ENCODE measurements around the gene LRRC31. TPM values are rescaled to one million over a fixed set of nuclear protein-coding genes. Genes with fewer than 3 reads are reported as not detected.

Gene LRRC31
- total RNA-seq, 1 donor from 2014 or later = not detected

GRCh38 chr3:169812332-169813235 is 57.2 kb downstream of the LRRC31 start, which contains the start of the genes LRRC34 and LRRIQ4:
TSS of gene LRRC34 (minus strand) at chr3:169812904. CDS start at chr3:169812548, 356 bp downstream.
TSS of gene LRRIQ4 (plus strand) at chr3:169812870. CDS start at chr3:169821922, 9,052 bp downstream.
- Mint-ChIP-seq H3K9me3 (ENCODE audit: unreplicated experiment) (peaks cover 9% of the 10 kb centered on the region), H3K27me3 (ENCODE audit: unreplicated experiment) (peaks cover 6% of the 10 kb centered on the region), H3K4me3 (ENCODE audit: unreplicated experiment) (peak within 1 kb of the TSS; percentile 88), H3K4me1 (ENCODE audit: low read depth, unreplicated experiment) (peaks cover 13% of the 10 kb centered on the region), H3K27ac (ENCODE audit: unreplicated experiment) (peak within 1 kb of the TSS; percentile 89), H3K36me3 (ENCODE audit: unreplicated experiment) (peaks cover 5% of the 10 kb centered on the region)
- no peak for TF ChIP-seq CTCF (IDR thresholded peaks at IDR 0.05; ENCODE audit: partially characterized antibody, unreplicated experiment)
- peak; percentile 90 for DNase-seq

GRCh38 chr3:169811631-169812331 is 58.0 kb downstream of the LRRC31 start:
- peak overlapping the region; percentile 88 for H3K4me3 Mint-ChIP-seq (ENCODE audit: unreplicated experiment)
- peaks cover 5% of the 10 kb centered on the region for H3K36me3 Mint-ChIP-seq (ENCODE audit: unreplicated experiment)
- no peak for DNase-seq
- peaks cover 13% of the 10 kb centered on the region for H3K4me1 Mint-ChIP-seq (ENCODE audit: low read depth, unreplicated experiment)
- peaks cover 9% of the 10 kb centered on the region for H3K9me3 Mint-ChIP-seq (ENCODE audit: unreplicated experiment)
- peak overlapping the region; percentile 89 for H3K27ac Mint-ChIP-seq (ENCODE audit: unreplicated experiment)
- TF ChIP-seq CTCF (IDR thresholded peaks at IDR 0.05; ENCODE audit: partially characterized antibody, unreplicated experiment) = no peak
- peaks cover 6% of the 10 kb centered on the region for H3K27me3 Mint-ChIP-seq (ENCODE audit: unreplicated experiment)

- H3K9me3 Mint-ChIP-seq (ENCODE audit: unreplicated experiment) = peaks cover 9% of the 10 kb centered on the region
- H3K36me3 Mint-ChIP-seq (ENCODE audit: unreplicated experiment) = no peaks in the 10 kb centered on the region
- no peak overlapping the region for H3K4me3 Mint-ChIP-seq (ENCODE audit: unreplicated experiment)
- H3K27me3 Mint-ChIP-seq (ENCODE audit: unreplicated experiment) = peaks cover 6% of the 10 kb centered on the region
- no peak for TF ChIP-seq CTCF (IDR thresholded peaks at IDR 0.05; ENCODE audit: partially characterized antibody, unreplicated experiment)
- peaks cover 13% of the 10 kb centered on the region for H3K4me1 Mint-ChIP-seq (ENCODE audit: low read depth, unreplicated experiment)
- DNase-seq = no peak
- no peak overlapping the region for H3K27ac Mint-ChIP-seq (ENCODE audit: unreplicated experiment)
Measured at GRCh38 chr3:169809230-169809795, 60.4 kb downstream of the LRRC31 start.

GRCh38 chr3:169804681-169805080 is 65.1 kb downstream of the LRRC31 start:
- no peak overlapping the region for H3K4me3 Mint-ChIP-seq (ENCODE audit: unreplicated experiment)
- no peak overlapping the region for H3K27ac Mint-ChIP-seq (ENCODE audit: unreplicated experiment)
- no peak for TF ChIP-seq CTCF (IDR thresholded peaks at IDR 0.05; ENCODE audit: partially characterized antibody, unreplicated experiment)
- H3K27me3 Mint-ChIP-seq (ENCODE audit: unreplicated experiment) = no peaks in the 10 kb centered on the region
- H3K9me3 Mint-ChIP-seq (ENCODE audit: unreplicated experiment) = no peaks in the 10 kb centered on the region
- H3K4me1 Mint-ChIP-seq (ENCODE audit: low read depth, unreplicated experiment) = no peaks in the 10 kb centered on the region
- no peaks in the 10 kb centered on the region for H3K36me3 Mint-ChIP-seq (ENCODE audit: unreplicated experiment)
- no peak for DNase-seq
